ENCODE results near the gene SNX24. TPM values are rescaled to one million over a fixed set of nuclear protein-coding genes. Genes with fewer than 3 reads are reported as not detected.

The SNX24 gene
- total and polyA plus RNA-seq, 2 of the 4 experiments (the other 2 are of a cell fraction) = 13.8 to 15.0 TPM

GRCh38 chr5:122982376-122982775 is 137.0 kb downstream of the SNX24 start:
- ATAC-seq (ENCODE audit: low read depth) (no peak), DNase-seq (no peak)
- Histone ChIP-seq H3K27ac (ENCODE audit: insufficient read depth, low read length) (no peak overlapping the region), H3K18ac (ENCODE audit: low read depth, low read length) (no peak overlapping the region), H2AFZ (replicated peaks; ENCODE audit: low read length, poor library complexity) (no peak overlapping the region), H3K79me1 (ENCODE audit: low read depth in 1 of 2, low read length in 2 of 2) (no peaks in the 10 kb centered on the region; a peak in 1 of 4 replicates), H3K4me3 (ENCODE audit: insufficient read depth, low read depth, low read length) (no peak overlapping the region), H2BK120ac (ENCODE audit: low read depth, low read length) (no peak overlapping the region), H3K4me2 (ENCODE audit: low read depth, low read length) (no peak overlapping the region), H3K9me1 (ENCODE audit: insufficient read depth, low read length) (no peaks in the 10 kb centered on the region), H3K4ac (ENCODE audit: low read depth, low read length) (no peak overlapping the region), H2AK5ac (ENCODE audit: low read depth, low read length) (no peak overlapping the region), H3K14ac (replicated peaks; ENCODE audit: low read depth, low read length) (no peak overlapping the region), H2BK15ac (ENCODE audit: low read depth, low read length) (no peak overlapping the region), H3K4me1 (ENCODE audit: control insufficient read depth, insufficient read depth, low read length) (peaks cover 1% of the 10 kb centered on the region; the same call in 1 of the 2 replicates), H3K27me3 (ENCODE audit: control insufficient read depth, insufficient read depth, low read length) (no peaks in the 10 kb centered on the region), H4K5ac (ENCODE audit: low read depth, low read length) (no peak overlapping the region), H2BK5ac (ENCODE audit: low read depth, low read length, poor library complexity, severe bottlenecking) (no peak overlapping the region), H4K20me1 (ENCODE audit: insufficient read depth, low read length) (no peaks in the 10 kb centered on the region), H3K36me3 (ENCODE audit: control insufficient read depth, insufficient read depth, low read length) (no peaks in the 10 kb centered on the region), H3K23ac (ENCODE audit: low read depth, low read length) (no peak overlapping the region), H3K56ac (ENCODE audit: extremely low read depth, insufficient read depth, low read length) (no peak overlapping the region), H2AK9ac (replicated peaks; ENCODE audit: low read depth, low read length, poor library complexity) (no peak overlapping the region), H2BK20ac (ENCODE audit: low read depth, low read length) (no peak overlapping the region), H4K91ac (ENCODE audit: insufficient read depth, low read depth, low read length) (no peak overlapping the region), H4K8ac (ENCODE audit: low read depth in 2 of 2, low read length in 2 of 2) (no peak overlapping the region), H3K9me3 (ENCODE audit: control insufficient read depth, insufficient read depth, low read length) (no peaks in the 10 kb centered on the region), H3K9ac (ENCODE audit: low read depth, low read length) (no peak overlapping the region)
- POLR2A ChIA-PET (ENCODE audit: unreplicated experiment) = no interaction called here
- no TSS peak for BruUV-seq (replicated peaks)
- dilution Hi-C loops (cut with HindIII; ENCODE audit: low sequenced_read_pairs, unreplicated experiment) = no loop called here
- TF ChIP-seq BHLHE40 (IDR thresholded peaks at IDR 0.05; ENCODE audit: low read depth, low read length) (no peak), CHD1 (IDR thresholded peaks at IDR 0.05; ENCODE audit: low read depth, low read length) (no peak), NFE2L2 (IDR thresholded peaks at IDR 0.05; ENCODE audit: low read depth, low read length) (no peak), RFX5 (IDR thresholded peaks at IDR 0.05; ENCODE audit: low read depth, low read length) (no peak), RAD21 (IDR thresholded peaks at IDR 0.05; ENCODE audit: low read length) (no peak), MAZ (IDR thresholded peaks at IDR 0.05; ENCODE audit: borderline replicate concordance, low read depth, low read length) (no peak), POLR2A (IDR thresholded peaks at IDR 0.05; ENCODE audit: low read depth, low read length) (no peak), CTCF (conservative IDR thresholded peaks at IDR 0.05; ENCODE audit: low read depth, low read length) (no peak), SMC3 (IDR thresholded peaks at IDR 0.05; ENCODE audit: low read depth, low read length) (no peak)
- WGBS, 2 experiments (ENCODE audit: extremely low coverage in 2 of 2, insufficient read length in 1 of 2) = no CpG with 5 or more reads among the region's 1 CpG
- in situ Hi-C loops (cut with MboI; ENCODE audit: low sequenced_read_pairs) = no loop called here
- intact Hi-C loops (cut with micrococcal nuclease) = no loop called here
- CTCF ChIA-PET = no interaction called here
